Limb (tissue), 2 donors: ENCODE data around the gene CDC14A.

ENCODE experiments used
- DNase-seq, 2 donors: peaks; one replicate each; pipeline ENCODE4 v3.0.0-alpha.2; 2016; ENCODE audit errors: extremely low spot score in 2 of 2

CDC14A gene

DNA sequence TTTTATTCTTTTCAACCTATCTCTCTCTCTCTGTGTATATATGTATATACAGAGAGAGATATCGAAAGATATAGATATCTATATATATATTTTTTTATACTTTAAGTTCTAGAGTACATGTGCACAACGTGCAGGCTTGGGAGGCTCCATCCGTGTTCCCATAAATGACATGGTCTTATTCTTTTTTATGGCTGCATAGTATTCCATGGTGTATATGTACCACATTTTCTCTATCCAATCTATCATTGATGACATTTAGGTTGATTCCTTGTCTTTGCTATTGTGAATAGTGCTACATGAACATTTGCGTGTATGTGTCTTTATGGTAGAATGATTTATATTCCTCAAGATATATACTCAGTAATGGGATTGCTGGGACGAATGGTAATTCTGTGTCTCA is 130.4 kb downstream of the CDC14A start:
- no peak for DNase-seq

DNA sequence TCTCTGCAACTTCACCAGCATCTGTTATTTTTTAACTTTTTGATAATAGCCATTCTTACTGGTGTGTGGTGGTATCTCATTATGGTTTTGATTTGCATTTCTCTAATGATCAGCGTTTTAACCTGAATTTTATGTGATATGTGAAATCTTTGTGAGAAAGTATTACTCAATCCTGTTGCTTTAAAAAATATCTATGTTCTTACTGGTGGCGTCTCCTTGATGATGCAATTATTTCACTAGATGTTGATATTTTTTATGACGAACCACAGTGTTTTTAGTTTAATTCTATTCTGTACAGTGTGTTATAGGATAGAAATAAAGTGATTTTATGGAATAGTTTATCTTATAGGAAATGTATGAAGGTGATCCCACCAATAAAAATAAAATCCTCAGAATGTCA is 130.9 kb downstream of the CDC14A start:
- no peak for DNase-seq

DNA sequence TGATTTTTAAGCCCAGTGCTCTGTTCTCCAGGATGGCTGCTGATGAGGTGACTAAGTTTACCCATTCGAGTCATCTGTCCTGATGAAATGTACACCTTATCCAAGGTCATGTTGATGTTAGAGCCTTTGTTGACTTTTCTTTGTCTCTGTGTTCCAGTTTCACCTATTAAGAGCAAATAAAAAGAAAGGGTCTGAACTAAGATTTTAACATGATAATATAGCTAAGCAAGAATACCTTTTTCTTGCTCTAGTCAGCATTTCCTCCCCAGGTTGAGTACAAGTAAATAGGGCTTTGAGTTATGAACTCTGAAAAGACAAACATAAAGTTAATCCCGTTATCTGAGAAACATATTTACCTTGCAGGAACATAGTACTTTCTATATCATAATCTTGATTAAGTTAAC is 133.6 kb downstream of the CDC14A start:
- no peak for DNase-seq

DNA sequence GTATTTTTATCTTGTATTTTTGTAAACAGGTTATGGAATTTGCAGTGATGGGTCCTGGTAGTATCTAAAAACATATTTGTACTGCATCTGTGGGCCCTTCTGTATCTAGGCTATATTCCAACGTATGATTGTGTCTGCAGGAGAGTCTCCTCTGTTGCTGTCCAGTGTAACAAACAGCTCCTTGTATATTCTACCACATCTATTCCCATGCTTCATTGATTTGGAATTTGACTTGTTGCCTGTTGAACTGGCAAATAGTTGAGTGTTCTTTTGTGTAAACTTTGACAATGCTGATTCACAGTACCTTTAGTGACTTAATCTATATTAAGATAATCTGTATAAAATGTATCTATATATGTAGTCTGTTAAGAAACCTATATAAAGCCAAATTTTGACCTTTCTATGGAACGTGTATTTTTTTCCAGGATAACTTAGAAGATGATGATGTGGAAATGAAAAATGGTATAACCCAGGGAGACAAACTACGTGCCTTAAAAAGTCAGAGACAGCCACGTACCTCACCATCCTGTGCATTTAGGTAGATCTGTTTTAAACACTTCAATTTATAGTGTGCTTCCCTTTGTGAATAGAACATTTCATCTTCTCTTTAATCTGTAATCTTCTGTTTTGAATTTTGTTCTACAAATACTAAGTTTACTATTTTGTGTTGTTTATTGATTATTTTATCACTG is 142.2 kb downstream of the CDC14A start:
- no peak for DNase-seq

DNA sequence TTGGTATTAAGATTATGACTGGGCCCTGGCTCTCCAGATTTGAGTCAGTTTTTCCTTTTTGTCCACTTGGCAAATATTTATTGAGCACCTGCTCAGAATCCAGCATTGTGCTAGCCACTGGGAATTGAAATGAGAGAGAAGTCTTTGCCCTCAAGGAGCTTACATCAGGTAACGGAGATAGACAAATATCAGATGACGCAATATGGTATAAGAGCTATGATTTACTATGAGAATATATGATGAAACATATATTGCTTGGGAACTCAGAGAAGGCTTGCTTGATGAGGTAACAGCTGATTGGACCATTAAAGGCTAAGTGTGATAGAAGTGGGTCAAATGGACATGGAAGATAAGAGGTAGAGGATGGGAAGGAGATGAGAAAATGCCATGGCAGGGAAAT is 144.6 kb downstream of the CDC14A start:
- DNase-seq = no peak

DNA sequence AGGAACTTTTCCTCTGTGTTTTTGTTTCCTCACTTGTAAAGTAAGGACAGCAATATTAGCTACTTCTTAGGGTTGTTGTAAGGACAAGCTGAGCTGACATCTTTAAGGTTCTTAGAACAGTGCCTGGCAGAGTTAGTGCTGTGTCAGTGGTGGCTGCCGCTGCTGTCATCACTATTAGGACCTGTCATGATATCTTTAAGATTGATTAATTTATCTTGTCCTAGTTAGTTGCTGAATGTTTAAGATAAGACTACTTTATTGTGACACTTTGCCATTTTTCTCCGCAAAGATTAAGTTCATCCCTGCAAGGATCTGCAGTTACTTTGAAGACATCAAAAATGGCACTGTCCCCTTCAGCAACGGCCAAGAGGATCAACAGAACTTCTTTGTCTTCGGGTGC is 145.5 kb downstream of the CDC14A start:
- no peak for DNase-seq

DNA sequence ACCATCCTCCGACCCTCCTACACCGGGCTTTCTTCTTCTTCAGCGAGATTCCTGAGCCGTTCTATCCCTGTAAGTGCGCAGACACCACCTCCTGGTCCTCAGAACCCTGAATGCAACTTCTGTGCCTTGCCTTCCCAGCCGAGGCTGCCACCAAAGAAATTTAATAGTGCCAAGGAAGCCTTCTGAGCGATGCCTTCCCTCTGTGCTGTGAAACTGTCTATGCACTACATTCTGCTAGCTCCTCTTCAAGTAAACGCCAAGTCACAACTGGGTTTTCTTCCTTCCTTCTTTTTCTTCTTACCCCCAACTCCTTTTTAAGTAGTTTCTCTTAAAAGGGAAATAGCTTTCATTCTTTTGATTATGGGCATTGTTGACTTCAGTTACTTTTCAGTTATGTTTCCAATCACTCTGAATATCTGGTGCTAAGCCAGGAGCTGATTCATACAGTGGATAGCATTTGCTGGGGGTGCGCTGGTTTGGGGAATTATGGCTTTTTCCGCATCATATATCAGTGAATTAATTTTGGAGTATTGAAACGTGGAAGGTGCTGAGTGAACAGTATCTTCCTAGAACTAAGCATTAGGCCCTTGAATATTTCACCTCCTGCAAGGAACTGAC is 147.0 kb downstream of the CDC14A start:
- DNase-seq = no peak

DNA sequence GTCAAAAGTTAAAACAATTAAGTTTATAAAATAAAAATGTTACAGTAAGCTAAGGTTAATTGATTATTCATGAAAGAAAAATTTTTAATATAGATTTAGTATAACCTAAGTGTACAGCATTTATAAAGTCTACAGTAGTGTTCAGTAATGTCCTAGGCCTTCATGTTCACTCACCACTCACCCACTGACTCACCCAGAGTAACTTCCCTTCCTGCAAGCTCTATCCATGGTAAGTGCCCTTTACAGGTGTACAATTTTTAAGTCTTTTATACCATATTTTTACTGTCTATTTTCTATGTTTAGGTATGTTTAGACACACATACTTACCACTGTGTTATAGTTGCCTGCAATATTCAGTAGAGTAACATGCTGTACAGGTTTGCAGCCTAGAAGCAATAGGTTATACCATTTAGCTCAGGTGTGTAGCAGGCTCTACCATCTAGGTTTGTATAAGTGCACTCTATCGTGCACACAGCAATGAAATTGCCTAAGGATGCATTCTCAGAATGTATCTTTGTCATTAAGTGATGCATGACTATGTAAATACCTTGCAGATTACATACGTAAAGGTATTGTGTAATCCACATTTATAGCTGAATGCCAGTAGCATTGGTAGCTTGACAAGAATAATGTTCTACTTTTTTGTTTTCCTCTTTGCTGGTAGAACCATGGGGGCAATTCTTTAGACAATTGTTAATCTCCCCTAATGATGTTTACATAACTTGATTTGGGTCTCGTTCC is 149.9 kb downstream of the CDC14A start:
- no peak for DNase-seq

DNA sequence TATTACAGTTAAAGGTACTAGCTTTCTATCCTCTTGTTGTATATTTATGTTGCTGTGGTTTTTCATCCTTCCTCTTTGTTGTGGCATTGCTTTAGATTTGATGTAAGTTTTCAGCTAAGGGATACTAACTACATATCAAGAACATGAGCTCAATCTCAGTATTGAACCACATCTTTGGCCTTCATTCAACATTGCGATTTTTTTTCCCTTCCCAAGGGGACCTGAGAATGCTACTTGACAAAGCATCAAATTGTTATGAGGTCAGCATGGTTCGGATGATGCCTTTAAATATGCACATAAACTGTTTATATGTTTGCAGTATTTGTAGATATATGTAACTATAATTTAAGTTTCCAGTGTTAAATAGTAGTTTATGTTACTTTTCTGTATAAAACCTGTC is 153.9 kb downstream of the CDC14A start:
- DNase-seq = no peak

DNA sequence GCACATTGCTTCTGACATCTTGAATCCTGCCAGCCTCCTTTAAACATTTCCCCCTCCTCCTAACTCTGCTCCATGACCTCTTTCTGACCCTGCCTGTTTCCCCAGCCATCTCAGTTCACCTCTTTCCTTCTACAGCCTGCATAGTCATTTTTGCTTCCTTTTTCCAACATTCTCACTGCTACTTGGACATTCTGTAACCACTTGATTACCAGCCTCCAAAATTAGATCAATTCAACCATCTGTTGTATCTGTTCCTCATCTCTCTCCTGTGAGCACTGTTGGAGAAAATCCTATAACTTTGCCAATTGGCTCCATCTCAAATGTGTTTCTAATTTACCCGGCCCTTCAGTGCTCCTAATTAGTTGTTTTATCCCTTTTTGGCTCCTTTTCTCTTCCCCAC is 158.1 kb downstream of the CDC14A start:
- DNase-seq = no peak

DNA sequence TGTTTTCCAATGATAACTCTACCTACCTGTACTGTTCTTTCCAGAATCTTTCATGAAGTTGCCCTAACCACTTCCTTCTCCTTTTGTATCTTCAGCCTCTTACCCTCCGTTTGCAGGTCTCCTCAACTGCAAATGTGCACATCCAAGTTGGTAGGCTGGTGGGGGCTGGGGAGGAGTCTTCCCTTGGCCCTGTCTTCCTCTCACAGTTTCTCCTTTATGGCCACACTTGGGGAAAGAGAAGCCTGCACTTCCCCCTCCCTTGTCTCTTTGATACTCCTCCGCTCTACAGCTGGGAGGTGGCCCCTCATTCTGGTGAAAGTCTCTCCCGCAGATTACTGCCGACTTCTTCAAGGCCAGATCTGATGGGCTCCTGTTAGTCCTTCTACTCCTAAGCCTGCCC is 158.8 kb downstream of the CDC14A start:
- DNase-seq = no peak

DNA sequence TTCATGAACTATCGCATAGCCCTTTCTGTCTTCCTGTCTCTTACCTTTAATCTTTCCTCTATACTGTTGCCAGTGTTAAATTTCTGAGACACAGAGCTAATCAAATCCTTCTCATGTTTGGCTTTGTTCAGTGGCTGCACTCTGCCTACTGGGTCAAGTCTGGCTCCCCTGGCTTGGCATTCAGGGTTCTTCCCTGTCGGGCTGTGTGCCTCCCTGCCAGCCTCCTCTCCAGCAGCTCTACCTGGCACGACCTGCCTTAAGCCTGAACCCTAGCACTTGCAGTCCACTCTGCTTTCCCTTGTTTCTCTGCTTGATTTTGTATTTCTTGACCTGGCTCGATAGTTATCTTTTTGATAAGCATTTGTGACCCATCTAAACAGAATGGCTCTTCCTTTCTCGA is 159.5 kb downstream of the CDC14A start:
- no peak for DNase-seq

DNA sequence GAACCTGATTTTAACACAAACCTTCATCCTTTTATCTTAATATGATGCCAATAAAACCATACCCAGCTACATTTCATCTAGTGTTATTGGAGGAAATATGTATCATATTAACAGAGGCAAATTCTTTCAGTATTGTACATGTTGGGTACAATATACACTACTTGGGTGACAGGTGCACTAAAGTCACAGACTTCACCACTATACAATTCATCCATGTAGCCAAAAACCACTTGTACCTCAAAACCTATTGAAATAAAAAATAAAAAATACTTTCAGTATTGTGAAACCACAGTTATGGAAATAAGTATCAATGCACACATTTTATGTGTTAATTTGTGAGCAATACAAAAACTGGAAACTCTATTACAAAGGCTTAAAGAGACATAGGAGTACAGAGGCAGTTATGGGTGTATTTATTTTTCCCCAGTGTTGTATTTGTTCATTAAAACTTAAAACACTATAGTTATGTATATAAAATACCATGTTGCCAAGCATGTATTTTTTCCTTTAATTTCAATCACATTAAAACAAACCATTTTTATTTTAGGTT is 160.6 kb downstream of the CDC14A start:
- DNase-seq = no peak

DNA sequence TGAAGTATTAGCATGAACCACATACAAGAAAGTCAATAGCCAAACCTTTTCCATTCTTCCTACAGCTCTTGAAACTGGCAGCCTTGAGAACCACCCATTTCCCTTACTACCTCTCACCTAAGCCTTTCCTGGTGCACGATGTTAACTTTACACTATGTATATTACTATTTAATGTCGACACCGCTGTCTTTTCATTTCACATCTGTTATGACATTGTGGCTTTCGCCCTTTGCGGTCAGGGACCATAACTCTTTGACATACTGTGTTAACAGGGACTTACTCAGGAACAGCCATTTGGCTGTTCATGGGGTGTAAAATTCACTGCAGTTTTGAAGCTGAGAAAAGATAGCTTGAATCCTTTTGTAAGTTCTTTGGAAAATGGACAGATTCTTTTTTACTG is 164.6 kb downstream of the CDC14A start:
- no peak for DNase-seq

DNA sequence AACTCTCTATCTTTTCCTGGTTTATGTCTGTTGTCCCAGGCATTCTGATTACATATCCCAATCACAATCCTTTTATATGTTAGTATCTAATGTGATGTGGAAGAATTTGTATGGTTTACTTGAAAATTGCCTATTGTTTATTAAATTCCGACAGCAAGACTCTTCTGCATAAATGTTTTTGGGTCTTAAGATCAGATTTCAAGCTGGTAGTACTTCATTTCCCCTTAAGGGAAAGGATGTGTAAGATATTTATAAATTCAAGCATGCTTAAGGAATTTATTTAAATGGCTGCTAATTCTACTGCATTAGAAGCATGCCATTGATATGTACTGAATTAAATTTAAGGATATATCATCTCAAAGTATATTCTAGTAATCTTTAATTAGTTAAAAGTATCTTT is 165.2 kb downstream of the CDC14A start:
- no peak for DNase-seq

DNA sequence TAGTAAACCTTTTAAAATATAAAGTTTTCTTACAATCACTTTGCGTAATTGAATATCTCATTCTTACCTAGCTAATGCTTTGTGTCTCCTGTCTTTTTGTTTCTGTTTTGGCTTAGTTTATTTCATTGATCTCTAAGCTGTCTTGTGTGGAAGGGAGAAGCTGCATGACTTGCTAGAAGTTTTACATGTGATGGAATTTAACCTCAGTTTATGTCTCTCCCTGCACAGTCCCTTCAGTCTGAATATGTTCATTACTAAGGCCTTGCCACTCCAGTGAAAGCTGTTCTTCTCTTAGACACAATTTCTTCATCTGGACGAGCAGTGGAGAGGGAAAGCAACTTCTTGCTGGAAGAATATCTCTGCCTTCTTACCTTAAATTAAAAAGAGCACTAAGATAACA is 165.7 kb downstream of the CDC14A start:
- DNase-seq = no peak

DNA sequence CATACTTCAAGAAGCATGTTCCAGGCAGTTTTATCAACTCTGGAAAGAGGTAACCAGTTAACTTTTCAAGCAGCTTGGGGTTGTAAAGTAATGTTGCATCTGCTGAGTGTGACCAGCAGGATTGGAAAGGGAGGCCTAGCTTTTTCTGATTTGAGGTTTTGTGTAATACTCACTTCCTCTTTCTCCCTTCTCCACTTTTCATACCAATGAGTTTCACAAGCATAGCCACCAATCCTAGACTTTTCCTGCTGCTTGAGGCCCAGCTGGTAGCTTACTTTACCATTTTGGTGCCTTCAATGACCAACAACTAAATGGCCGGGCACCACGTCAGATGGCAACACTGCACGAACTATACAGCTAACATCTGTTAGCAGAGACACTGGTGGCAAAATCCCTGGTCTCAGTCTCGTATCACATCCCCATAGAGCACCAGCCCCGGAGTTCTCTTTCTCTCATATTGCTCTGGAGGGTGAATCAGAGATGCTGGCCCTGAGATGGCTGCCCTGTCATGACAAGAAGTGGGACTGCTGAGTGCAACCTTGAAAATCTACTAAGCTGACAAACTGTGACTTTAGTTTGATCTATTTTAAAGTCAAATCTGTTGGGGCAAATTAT is 170.8 kb downstream of the CDC14A start:
- DNase-seq = no peak

DNA sequence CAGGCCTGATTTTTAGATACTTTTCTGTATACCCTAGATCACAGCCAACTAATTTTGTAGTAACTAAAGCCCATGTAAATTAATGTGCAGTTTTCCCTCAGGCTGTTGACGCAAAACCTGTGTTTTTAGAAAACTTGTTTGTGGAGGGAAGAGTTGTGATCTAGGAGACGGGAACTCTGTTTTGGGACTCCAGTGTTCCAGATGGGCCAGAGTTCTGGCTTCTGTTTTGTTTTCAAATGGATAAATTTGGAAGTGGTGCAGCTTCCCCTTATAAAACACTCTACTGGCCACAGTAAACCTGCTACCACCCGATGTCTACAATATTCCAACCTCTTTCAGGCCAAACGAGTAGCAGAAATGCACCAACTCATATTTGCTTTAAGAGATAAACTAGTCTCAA is 172.0 kb downstream of the CDC14A start:
- no peak for DNase-seq

DNA sequence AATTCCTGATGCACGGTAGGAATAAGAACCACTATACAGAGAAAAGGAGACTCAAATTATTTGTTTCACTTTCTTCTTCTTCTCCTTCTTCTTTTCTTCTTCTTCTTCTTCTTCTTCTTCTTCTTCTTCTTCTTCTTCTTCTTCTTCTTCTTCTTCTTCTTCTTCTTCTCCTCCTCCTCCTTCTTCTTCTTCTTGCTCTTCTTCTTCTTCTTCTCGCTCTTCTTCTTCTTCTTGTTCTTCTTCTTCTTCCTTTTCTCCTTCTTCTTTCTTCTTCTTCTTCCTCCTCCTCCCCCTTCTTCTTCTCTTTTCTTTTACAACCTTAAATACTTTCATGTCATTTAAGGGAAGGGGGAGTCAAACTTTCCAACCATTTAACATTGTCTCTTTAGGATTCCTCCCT is 174.6 kb downstream of the CDC14A start:
- DNase-seq = no peak

DNA sequence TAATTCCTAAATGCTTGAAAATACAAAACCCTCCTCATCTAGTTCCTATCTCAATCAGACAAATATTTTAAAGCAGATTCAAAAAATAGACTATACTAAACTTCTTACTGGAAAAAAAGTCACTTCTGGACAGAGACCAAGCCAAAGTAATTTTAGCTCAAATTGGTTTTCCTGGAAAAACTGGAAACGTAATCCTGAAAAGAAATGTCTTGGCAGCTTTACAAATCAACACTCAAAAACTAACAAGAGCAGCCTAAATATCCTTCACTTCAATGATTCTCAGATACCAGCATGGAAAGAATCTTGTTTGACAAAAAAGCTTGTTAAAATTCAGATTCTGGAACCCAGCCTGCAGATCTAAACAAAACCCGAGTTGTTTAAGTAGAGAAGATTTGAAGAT is 176.6 kb downstream of the CDC14A start:
- DNase-seq = peak in 1 of 2 donors; percentile 72

DNA sequence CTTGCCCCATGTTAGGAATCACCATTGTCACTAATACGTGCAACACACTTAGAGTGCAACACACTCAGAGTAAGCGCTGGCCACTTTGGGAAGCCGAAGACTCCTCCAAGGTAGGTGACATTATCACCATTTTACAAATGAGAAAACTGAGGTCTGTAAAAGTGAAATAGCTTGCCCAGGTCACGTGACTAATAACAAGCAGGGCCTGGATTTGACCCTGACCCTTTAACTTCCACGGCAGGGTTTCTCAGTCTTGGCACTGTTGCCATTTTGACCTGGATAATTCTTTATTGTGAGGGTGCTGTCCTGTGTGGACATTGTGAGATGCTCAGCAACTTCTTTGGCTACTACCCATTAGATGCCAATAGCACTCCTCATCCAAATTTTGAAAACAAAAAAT is 177.8 kb downstream of the CDC14A start:
- no peak for DNase-seq

DNA sequence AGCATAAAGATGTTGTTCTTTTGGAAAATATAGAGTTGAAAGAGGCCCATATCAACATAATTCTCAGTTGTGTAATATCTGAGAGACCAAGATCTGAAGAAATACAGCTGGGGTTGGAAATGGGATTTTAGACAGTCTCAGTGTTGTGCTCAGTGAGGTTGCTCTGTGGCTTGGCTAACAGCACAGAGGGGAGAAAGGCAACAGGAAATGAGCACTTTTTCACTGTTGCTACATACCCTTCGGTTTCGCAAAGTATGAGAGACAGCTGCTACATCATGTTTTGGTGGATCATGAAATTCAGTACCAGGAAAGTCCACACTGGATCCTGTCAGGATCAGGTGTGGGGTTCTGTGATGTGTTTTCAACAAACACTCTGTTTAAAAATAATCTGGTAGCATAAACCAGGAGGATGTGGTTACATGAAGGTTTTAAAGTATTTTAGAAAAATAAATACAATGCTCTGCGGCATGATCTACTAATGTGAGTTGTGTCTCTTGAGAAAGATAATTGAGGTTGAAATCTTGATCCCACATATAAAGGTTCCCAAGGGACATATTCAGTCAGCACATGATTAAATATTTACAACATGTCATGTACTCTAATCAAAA is 178.7 kb downstream of the CDC14A start:
- peak in 1 of 2 donors; percentile 17 for DNase-seq
